ENCODE results near the gene LSAMP.

Gene LSAMP

DNA sequence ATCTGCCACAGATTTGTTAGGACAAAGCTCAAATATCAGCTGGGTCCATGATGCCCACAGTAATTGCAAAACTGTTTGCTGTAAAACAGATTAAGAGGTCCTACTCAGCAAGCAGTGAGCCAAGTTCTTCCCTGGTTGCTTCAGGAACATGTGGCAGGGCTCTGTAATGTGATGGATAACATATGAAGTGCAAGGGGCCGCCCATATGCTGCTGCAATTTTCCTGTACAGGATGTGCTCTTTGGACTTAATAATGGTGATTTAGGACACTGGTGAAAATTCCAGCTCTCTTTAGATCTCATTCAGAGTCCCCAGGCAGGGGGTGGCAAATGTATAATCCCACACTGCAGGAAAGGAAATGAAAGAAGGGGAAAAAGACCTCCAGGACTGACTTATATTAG, 289.4 kb downstream of the LSAMP start:
- DNase-seq = no peak

GRCh38 chr3:116154389-116154788, 290.9 kb downstream of the LSAMP start:
- DNase-seq = no peak

GRCh38 chr3:116153174-116153573, 292.1 kb downstream of the LSAMP start:
- DNase-seq = no peak

DNA sequence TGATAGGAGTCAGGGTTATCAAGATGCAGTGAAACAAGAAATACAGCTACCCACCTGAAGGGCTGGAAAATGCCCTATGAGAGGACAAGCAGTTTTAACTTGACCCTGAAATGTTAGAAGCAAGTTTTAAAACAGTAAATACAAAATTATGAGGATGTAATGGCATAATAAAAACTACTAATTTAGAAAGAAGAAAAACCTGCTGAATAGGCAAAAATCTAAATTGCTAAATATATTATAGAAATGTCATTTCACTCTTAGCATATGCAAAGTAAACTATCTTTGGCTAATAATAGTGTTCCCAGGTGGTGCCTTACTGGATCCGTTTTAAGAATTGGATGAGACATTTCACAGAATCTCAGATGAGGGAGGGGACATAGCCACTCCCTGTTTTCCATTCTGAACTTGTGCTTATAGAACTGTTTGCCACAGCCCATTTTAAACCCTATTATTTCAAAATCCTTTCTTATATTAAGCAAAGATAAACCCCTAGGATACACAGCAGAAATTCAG, 294.6 kb downstream of the LSAMP start:
- DNase-seq = no peak

- DNase-seq = no peak
Observed at GRCh38 chr3:116148881-116149851, 296.1 kb downstream of the LSAMP start.

DNA sequence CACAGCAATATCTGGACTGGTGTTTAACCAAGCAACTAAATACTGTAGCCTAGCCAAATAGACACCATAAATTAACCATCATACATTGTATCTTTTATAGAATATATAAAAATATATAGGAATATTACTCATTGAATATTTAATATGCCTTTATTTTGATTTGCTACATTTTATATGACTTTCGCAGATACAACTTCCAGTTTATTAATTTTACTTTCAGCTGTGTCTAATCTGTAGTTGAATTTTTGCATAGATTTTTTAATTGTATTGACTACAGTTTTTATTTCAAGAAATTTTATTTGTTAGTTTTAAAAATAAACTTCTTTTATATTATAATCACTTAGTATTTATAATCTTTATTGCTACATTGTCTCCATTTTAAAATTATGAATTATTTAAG, 299.7 kb downstream of the LSAMP start:
- no peak for DNase-seq

GRCh38 chr3:116141724-116142123, 303.6 kb downstream of the LSAMP start:
- DNase-seq = no peak

DNA sequence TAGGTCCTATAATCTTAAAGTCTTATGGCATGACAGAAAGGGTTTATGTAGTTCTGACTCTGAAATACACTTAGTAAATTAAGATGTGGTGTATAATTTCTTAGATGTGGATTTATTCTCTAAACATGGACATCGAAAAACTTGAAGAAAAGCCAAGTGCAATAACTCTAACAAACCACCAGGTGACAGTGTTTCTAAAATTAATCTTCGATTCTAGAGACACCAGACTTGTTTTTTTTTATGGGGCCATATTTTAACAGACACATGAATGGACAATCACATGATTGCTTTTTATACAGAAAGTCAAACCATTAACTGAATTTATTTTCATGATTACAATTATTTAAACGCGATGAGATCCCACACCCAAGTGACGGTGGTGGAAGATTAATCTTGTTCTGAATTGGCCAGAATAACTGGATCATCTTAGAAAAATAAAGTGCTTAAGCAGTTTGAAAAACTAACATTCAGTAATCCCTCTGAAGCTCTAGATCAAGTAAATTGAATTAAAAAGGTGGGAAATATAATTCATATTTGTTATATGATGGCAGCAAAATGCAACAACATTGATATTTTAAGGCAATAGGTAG, 305.1 kb downstream of the LSAMP start:
- DNase-seq = no peak

GRCh38 chr3:116139641-116140040, 305.6 kb downstream of the LSAMP start:
- DNase-seq = no peak

DNA sequence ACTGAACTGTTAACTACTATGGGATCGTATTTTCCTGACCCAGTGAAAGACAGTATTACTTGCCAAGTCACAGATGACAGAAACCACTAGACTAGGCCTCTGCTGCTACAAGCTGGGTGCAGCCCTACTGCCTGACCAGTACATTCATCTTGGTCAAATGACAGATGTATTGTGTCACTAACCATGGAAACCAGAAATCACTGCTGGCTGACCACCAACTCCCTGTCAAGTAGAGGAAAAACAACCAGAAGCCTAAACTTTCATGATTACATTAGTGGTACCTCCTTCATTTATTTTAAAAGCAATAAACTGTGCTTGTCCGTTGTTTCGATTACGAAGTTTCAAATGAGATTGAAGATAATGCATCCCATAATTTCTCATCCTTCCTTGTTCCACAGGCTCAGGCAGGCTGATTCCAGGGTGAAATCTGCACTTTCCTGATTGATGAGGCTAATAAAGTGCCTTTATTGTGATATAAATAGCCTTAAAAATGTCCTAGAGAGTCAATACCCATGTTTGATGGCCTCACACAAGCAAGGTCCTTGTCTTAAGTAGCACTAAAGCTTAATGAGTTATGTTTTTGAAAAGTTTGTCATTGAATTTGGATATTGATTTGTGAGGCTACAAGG, 309.7 kb downstream of the LSAMP start:
- DNase-seq = no peak

DNA sequence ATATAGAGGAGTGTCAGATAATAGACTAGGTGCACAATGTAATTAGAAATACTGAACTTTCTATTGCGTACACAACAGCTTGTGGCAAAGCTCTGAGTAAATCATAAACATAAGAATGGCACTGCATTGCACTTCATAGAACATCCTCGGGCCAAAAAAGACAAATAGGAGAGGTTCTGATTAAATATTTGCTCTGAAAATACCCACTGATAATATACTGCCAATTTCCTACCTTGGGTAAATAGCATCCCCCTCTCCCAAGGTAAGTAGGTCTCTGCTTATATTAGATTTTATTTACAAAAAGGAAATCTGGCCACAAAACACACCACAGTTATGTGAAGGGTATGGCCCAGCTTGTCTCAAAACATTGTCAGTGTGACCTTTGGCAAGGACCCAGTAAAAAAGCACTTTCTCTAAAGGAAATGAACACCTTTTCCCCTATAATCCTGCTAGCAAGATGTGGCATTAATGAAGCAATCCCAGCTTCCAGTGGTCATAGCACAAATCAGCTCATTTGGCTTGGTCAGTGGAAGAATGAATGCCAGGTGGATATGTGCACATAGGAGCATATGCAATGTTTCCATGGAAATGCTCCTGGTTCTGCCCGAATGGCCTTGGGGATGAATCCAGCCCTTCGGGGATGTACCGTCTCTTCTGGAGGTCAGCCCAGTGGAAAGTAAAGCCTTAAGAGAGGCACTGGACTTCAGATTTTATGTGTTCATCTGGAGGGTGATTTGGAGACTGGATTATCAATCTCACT, 315.9 kb downstream of the LSAMP start:
- DNase-seq = no peak

DNA sequence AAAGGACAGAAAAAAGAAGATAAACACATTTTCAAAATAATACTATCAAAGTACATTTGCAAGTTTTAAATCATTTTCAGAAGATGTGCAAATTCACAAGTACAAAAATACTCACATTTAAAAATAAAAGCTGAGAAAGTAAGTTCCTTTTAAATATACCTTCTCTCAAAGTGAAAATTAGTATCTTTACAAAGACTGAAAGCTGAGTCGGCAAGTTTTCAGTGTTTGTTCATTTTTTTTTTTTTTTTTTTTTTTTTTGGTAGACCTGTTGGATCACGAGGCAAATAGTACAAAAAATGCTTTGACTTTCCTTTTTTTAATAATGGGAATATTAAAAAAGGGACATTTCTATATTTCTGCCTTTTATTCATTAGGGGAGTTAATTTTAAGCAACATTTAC, 317.8 kb downstream of the LSAMP start:
- DNase-seq = no peak

DNA sequence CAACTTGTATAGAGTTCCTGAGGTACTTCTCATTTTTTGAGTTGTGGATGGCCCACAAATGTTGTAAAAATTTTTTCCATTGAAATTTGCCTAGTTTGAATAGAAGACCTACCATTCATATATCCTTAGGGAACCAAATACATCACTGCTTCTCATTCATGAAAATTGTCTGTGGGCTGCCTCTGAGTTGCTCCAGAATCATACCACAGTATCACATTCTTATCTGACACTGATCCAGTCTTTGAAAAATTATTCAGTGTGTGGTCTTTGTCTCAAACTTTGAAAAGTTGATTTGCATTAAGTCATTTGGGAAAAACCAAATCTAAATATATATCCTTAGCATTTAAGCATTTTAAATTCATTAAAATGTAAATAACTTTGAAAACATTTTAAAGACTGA, 321.1 kb downstream of the LSAMP start:
- DNase-seq = no peak

- DNase-seq = no peak
Observed at GRCh38 chr3:116118475-116119169, 326.7 kb downstream of the LSAMP start.

- DNase-seq = no peak
Observed at GRCh38 chr3:116114586-116114985, 330.7 kb downstream of the LSAMP start.

- DNase-seq = no peak
Observed at GRCh38 chr3:116112696-116113095, 332.6 kb downstream of the LSAMP start.

GRCh38 chr3:116111765-116112164, 333.5 kb downstream of the LSAMP start:
- DNase-seq = no peak

DNA sequence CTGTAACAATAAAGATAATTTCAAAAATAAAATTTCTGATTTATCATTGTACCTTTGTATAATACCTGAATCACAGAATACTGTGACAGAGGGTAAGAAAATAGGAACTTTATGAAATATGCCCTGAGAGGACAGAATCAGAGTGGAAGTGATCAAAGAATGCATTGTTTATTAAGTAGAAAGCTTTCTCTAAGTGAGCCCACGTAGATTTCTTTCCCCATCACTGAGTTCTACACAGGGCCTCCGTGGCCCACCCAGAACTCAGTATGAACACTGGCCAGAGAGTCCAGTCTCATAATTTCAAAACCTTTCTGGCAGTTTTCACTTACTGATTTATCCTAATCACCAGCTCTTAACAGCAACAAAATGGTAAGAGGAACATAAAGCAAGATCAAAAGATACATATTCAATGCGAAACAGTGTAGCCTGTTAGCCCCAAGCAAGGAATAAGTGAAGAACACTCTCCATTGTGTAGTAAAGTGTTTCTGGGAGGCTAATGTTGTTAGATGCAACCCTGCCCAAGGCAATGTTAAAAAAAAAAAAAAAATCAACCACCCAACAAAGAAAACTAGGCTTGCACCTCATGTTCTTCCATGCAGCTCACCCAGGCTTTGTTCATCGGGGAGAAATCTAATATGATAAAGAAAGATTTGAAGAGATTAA, 341.3 kb downstream of the LSAMP start:
- no peak for DNase-seq

GRCh38 chr3:116102037-116102436, 343.2 kb downstream of the LSAMP start:
- no peak for DNase-seq

DNA sequence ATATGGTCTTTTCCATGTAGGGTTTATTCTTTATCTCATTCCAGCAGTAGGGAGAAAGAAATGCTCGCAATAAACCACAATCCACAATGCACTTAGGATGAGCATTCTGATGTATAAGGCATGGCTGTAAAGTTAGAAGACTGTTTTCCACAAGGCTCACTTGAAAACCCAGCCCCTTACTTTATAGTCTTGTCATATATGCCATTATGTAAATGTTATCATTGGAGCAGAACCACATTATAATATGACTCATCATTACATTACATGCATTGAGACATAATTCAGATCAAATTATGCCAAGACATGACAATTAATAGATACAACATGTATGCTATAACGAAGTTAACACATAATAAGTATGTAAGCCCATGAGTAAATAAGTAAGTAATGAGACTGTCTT, 348.1 kb downstream of the LSAMP start:
- no peak for DNase-seq

DNA sequence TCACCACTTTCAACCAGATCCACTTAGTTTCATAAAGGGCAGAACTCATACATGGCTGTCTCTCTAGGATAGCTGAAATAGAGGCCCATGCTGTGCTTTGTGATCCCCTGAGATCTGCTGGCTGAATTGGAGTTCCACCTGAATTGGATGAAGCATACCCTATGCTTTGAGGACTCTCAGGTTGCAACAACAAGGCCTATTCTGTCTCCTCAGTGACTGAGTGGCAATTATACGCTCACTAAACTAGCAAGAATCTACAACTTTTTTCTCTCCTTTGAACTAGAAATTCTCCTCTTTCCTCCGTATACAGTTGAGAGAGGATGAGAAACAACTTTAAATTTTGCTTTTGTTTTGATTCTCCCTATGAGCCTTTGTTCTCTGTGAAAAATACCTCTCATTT, 348.7 kb downstream of the LSAMP start:
- no peak for DNase-seq

DNA sequence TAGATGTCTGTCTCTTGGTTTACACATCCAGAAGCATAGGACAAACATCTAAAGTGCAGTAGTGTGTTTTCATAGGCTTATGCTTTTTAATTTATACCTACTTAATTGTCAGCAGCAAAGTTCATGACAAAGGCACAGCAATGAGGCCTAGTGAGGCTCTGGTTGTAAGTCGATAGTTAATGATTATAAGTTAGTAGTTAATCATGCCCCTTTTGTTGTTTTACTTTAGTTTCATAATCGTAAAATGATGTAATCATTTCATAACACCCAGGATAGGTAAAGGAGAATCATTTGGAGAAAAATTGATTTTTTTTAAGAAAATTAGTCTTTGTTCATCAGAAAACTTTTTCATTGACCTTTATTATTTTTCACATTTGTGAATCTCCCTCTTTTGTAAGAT, 351.9 kb downstream of the LSAMP start:
- no peak for DNase-seq
